Neural progenitor cell (in vitro differentiated cells): Measurements from ENCODE around the gene GALR3.

Experiments used
- EZH2phosphoT487 ChIP-seq: fragments of 200-600 bp; sonication (generic); IDR thresholded peaks from 2 replicates; pipeline ENCODE4 v1.6.1; 2017; ENCODE audit warnings: antibody characterized with exemption
- TF ChIP-seq, protein P1 (sequence below): fragments of 200-600 bp; sonication (generic); IDR thresholded peaks from 2 replicates; pipeline ENCODE4 v1.5.1; 2017; ENCODE audit warnings: antibody characterized with exemption, mild to moderate bottlenecking

DNA sequence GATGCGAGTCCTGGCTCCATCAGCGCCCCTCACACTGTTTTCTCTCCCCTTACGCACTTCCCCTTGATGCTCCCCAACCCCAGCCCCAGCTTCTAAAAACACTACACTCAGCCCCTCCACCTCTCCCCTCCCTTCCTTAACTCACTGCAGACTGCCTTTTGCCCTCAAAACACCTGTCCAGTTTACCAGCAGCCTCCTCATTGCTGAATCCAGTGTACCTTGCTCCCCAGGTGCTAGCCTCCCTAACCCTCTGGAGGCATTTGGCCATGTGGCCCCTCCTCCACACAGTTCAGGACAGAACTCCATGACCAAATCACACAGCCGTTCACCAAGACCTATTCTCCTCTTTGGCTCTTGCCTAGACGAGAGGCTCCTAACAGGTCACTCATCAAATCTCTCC is 2.8 kb upstream of the GALR3 start:
- TF ChIP-seq, protein P1, sequence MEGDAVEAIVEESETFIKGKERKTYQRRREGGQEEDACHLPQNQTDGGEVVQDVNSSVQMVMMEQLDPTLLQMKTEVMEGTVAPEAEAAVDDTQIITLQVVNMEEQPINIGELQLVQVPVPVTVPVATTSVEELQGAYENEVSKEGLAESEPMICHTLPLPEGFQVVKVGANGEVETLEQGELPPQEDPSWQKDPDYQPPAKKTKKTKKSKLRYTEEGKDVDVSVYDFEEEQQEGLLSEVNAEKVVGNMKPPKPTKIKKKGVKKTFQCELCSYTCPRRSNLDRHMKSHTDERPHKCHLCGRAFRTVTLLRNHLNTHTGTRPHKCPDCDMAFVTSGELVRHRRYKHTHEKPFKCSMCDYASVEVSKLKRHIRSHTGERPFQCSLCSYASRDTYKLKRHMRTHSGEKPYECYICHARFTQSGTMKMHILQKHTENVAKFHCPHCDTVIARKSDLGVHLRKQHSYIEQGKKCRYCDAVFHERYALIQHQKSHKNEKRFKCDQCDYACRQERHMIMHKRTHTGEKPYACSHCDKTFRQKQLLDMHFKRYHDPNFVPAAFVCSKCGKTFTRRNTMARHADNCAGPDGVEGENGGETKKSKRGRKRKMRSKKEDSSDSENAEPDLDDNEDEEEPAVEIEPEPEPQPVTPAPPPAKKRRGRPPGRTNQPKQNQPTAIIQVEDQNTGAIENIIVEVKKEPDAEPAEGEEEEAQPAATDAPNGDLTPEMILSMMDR: no peak
- no peak for TF ChIP-seq EZH2phosphoT487
